GM19193 (cell line): ENCODE data around the gene COPS3.

Experiments
- POLR2A ChIP-seq: IDR thresholded peaks from 4 replicates; pipeline ENCODE4 v1.6.1; 2011; ENCODE audit not compliant: insufficient read depth, insufficient read length; ENCODE audit errors: extremely low read depth

COPS3 gene

GRCh38 chr17:17305281-17305801 lies 24.3 kb upstream of the COPS3 start:
- TF ChIP-seq POLR2A = peak; percentile 67

GRCh38 chr17:17304521-17304985 lies 23.5 kb upstream of the COPS3 start:
- TF ChIP-seq POLR2A = no peak

GRCh38 chr17:17303847-17304490 lies 22.9 kb upstream of the COPS3 start:
- no peak for TF ChIP-seq POLR2A

- peak; percentile 66 for TF ChIP-seq POLR2A
These were observed 22.2 kb upstream of the COPS3 start, which contains the start of gene NT5M for GRCh38 chr17:17303010-17303846. Gene NT5M, plus strand, starts transcription at chr17:17303373. Its CDS starts 178 bp downstream, at chr17:17303551.

- no peak for TF ChIP-seq POLR2A
These were observed 19.9 kb upstream of the COPS3 start for GRCh38 chr17:17300624-17301568.

GRCh38 chr17:17298108-17298507 lies 17.1 kb upstream of the COPS3 start:
- TF ChIP-seq POLR2A = no peak

- TF ChIP-seq POLR2A = no peak
These were observed 16.2 kb upstream of the COPS3 start for GRCh38 chr17:17297217-17297616.

GRCh38 chr17:17295141-17295540 lies 14.1 kb upstream of the COPS3 start:
- TF ChIP-seq POLR2A = no peak

- no peak for TF ChIP-seq POLR2A
These were observed 8.7 kb upstream of the COPS3 start for GRCh38 chr17:17289701-17290100.

GRCh38 chr17:17289086-17289485 lies 8.0 kb upstream of the COPS3 start:
- no peak for TF ChIP-seq POLR2A

- no peak for TF ChIP-seq POLR2A
These were observed 4.9 kb upstream of the COPS3 start for GRCh38 chr17:17285951-17286350.

GRCh38 chr17:17279316-17279715 lies 1.7 kb downstream of the COPS3 start:
- TF ChIP-seq POLR2A = no peak

- TF ChIP-seq POLR2A = no peak
These were observed 5.1 kb downstream of the COPS3 start for GRCh38 chr17:17275971-17276370.

- no peak for TF ChIP-seq POLR2A
These were observed 10.9 kb downstream of the COPS3 start for GRCh38 chr17:17269926-17270773.
